HPDE6-E6E7 (cell line): ENCODE data around the gene FOXD4L5.
"Not testable (repeated sequence)": the region's sequence is repeated elsewhere in the genome, so short reads cannot be mapped to it uniquely, and the experiment has no call there.

ENCODE experiments used
- DNase-seq: peaks from one replicate; pipeline ENCODE4 v3.0.0; 2011; ENCODE audit warnings: missing footprints; ENCODE audit errors: extremely low spot score

FOXD4L5 gene

DNA sequence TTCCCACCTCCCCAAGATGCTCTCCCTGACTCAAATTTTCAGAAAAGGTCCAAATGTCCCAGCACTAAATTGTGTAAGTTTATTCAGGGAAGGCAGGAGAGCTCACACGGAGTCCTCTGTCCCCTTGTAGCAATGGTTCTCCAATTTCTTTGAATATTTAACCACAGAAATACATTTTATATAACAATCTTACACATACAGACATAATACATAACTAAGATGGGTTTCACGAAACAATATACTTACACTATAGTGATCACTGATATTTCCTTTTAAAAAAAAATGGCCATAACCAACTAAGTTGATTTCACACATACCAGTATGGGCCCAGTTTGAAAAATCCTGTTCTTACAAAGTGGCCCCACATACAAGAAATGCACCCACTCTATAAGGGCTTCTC, at the start of gene FOXD4L5:
Gene FOXD4L5 (minus strand): TSS at position 101 of the 400 bp plus-strand sequence. CDS start 832 bp downstream, outside the sequence.
- DNase-seq: not testable (repeated sequence)

DNA sequence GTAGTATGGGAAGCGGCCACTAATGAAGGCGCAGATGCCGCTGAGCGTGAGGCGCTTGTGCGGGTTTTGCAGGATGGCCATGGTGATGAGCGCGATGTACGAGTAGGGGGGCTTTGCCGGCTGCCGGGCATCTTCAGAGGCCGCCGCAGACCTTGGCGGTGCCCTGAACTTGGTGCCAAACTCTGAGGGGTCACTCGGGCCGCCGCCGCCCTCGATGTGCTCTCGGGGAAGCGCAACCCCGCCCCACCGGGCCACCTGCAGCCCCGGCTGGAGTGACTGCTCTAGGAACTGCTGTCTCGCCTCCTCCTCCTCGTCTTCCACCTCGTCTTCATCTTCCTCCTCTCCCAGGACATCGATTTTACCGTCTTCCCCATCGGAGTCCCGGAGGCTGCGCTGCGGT, 1.1 kb downstream of the FOXD4L5 start:
- DNase-seq: not testable (repeated sequence)

DNA sequence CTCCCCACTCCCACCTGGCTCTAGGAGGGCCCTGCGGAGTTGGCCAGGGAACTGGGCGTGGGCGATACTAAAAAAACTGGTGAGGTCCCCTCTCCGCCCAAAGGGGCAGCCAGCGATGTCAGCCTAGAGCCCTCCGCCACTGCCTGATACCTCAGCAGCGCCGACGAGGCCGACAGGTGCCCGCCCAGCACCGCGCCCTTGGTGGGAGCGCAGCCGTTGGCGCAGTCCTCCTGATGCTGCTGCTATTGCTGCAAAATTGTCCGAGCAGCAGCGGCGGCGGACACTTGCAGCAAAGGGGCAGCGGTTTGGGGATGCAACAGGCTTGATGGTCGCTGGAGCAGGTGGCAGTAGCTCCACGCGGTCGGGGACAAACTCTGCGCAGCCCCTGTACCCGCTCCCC, 2.0 kb downstream of the FOXD4L5 start:
- DNase-seq: not testable (repeated sequence)
